Muscle of leg (tissue), 11 donors: ENCODE measurements around the gene FBXL13. TPM values are rescaled to one million over a fixed set of nuclear protein-coding genes. Genes with fewer than 3 reads are reported as not detected.
"Not testable (repeated sequence)": the region's sequence is repeated elsewhere in the genome, so short reads cannot be mapped to it uniquely, and the experiment has no call there.

Experiments
- DNase-seq: peaks from one replicate; pipeline ENCODE4 v3.0.0; 2013
- H3K27ac ChIP-seq: one replicate; pipeline ENCODE4 v1.5.1; 2013; ENCODE audit warnings: mild to moderate bottlenecking, low read length, control low read depth
- H3K27me3 ChIP-seq: one replicate; pipeline ENCODE4 v1.6.1; 2013; ENCODE audit warnings: low read length; ENCODE audit not compliant: control insufficient read depth, insufficient read depth
- H3K36me3 ChIP-seq: one replicate; pipeline ENCODE4 v1.6.1; 2013; ENCODE audit warnings: low read length; ENCODE audit not compliant: control insufficient read depth, insufficient read depth
- H3K4me1 ChIP-seq: one replicate; pipeline ENCODE4 v1.6.1; 2013; ENCODE audit warnings: low read length; ENCODE audit not compliant: control insufficient read depth, insufficient read depth
- H3K4me3 ChIP-seq: one replicate; pipeline ENCODE4 v1.5.1; 2013; ENCODE audit warnings: low read length, control low read depth
- H3K9me3 ChIP-seq: replicated peaks from 2 replicates; pipeline ENCODE4 v1.6.1; 2013; ENCODE audit warnings: low read depth, low read length; ENCODE audit not compliant: control insufficient read depth
- WGBS: methylation state at CpG from one replicate; pipeline ENCODE4 v1.1.5; 2013; ENCODE audit warnings: missing lambda C conversion rate; ENCODE audit not compliant: insufficient coverage; 5-methylcytosine and 5-hydroxymethylcytosine counted together
- polyA plus RNA-seq, 8 donors: library from polyadenylated mRNA; unstranded; fragments of 120-200 nt; gene quantifications; one replicate each; pipeline versions ENCODE4 v1.2.1 to v1.2.3, GENCODE V29; 2013; ENCODE audit warnings: inconsistent platforms in 1 of 8, low replicate concordance in 1 of 8; ENCODE audit not compliant: insufficient read length in 8 of 8, insufficient read depth in 1 of 8
- total RNA-seq: library from RNA; stranded (reverse); fragments of 120-200 nt; gene quantifications from one replicate; pipeline ENCODE4 v1.2.4, GENCODE V29; 2013

FBXL13 gene
- total and polyA plus RNA-seq, 9 donors: 0.47 to 1.2 (median 0.74) TPM

DNA sequence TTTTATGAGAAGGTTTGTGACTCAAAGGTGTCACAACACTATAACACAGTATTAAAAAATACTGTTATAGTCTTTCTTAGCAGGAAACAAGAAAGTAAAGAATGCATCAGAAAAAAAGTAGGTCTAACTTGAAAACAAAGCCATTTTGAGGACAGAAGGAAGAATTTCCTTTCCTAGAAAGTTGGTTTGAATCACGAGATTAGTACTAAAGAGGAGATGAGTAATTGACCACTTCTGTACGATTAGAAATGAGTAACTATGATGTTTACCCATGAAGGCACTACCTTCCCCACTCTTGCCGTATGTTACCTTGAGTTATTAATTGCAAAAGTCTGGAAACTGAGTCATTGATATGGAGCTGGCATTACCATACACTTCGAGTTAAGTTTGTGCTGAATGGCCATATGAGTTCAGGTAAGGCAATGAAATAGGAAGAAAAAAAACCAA lies 260.5 kb downstream of the FBXL13 start:
- WGBS: no CpG with 5 or more reads among the region's 4 CpGs
- Histone ChIP-seq H3K27ac (no peak overlapping the region), H3K9me3 (no peaks in the 10 kb centered on the region), H3K27me3 (no peaks in the 10 kb centered on the region), H3K4me3 (no peak overlapping the region), H3K4me1 (no peaks in the 10 kb centered on the region), H3K36me3 (no peaks in the 10 kb centered on the region)
- DNase-seq: no peak

- Histone ChIP-seq H3K27me3 (no peaks in the 10 kb centered on the region), H3K27ac (no peak overlapping the region)
Observed at GRCh38 chr7:102813191-102814024, 261.2 kb downstream of the FBXL13 start.

DNA sequence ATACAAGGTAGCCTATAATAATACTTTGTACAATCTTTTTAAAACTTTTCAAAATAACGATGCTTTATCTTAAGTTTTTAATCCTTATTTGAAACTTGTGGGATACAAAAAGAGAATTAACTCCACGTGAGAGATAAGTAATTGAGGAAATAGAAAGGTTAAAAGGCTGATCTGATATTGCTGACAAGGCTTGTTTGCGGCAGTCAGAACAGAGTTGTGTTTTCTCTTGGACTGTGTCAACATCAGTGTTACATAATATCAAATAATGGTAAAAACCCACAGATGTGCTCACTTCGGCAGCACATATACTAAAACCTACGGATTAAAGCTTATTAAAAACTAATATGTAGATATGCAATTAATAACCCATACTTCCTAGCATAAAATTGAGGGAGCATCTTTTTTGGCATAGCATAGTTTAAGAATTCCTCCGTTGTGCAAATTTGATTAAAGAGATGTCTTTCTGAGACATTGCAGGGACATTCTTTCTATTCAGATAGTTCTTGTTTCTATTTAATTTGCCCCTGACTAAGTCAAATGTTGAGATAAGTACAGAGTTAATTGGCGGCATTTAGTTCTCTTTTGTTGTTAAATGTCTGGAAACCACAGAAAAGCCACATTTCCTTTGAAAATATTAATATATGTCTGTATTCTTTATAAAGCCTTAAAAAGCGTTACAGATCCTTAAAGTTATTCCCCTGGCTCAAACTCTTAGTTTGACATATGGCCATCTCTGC lies 262.5 kb downstream of the FBXL13 start:
- H3K4me1 ChIP-seq: no peaks in the 10 kb centered on the region
- H3K27ac ChIP-seq: no peak overlapping the region
- no peaks in the 10 kb centered on the region for H3K27me3 ChIP-seq
- DNase-seq: no peak
- H3K36me3 ChIP-seq: no peaks in the 10 kb centered on the region
- H3K9me3 ChIP-seq: no peaks in the 10 kb centered on the region
- no peak overlapping the region for H3K4me3 ChIP-seq
- WGBS: no CpG with 5 or more reads among the region's 8 CpGs

More at GRCh38 chr7:102813191-102814024, 261.2 kb downstream of the FBXL13 start:
- Histone ChIP-seq H3K4me1 (no peaks in the 10 kb centered on the region), H3K4me3 (no peak overlapping the region), H3K36me3 (no peaks in the 10 kb centered on the region), H3K9me3 (no peaks in the 10 kb centered on the region)
- WGBS: no CpG with 5 or more reads among the region's 2 CpGs
- no peak for DNase-seq

DNA sequence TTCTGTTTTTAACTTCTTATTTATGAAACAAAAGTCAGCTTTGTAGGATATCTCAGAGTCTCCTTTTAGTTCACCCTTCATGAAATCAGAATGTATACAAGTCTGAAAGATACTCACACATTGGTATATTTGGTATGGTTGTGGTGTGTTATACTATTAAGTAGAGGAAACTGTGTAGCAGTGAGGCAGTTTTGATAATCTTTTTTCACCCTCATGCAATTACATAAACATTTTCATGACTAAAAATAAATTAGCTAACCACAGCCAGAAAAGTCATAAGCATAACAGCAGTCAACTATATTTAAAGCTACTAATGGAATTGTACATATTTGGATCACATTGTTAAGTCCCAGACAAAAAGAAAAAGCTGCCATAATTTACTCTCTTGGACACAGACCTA lies 263.7 kb downstream of the FBXL13 start:
- Histone ChIP-seq H3K4me1 (no peaks in the 10 kb centered on the region), H3K36me3 (no peaks in the 10 kb centered on the region), H3K27ac (no peak overlapping the region), H3K9me3 (no peaks in the 10 kb centered on the region), H3K27me3 (no peaks in the 10 kb centered on the region), H3K4me3 (no peak overlapping the region)
- no peak for DNase-seq

DNA sequence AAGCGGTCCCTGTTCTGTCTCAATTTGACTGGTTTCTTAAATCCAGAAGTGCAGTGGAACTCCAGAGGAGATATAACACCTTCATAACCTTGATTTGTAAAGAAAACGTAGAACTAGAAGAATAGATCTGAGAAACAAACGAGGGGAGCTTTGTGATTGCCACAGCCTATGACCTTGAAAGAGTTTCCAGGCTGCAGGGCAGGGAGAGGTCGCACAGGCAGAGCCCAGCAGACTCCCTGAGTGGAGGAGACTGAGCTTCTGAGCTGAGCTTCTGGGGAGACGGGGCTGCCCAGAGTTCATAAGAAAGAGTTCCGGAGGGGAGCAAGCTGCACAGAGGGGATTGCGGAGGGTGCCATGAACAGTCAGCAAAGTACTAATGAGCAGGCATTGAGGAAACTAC lies 268.0 kb downstream of the FBXL13 start:
- Histone ChIP-seq H3K4me3 (no peak overlapping the region), H3K36me3 (no peaks in the 10 kb centered on the region), H3K27me3 (no peaks in the 10 kb centered on the region), H3K9me3 (no peaks in the 10 kb centered on the region), H3K27ac (no peak overlapping the region), H3K4me1 (no peaks in the 10 kb centered on the region)
- 84% methylated on average over 4 of the region's 7 CpGs for WGBS
- no peak for DNase-seq

DNA sequence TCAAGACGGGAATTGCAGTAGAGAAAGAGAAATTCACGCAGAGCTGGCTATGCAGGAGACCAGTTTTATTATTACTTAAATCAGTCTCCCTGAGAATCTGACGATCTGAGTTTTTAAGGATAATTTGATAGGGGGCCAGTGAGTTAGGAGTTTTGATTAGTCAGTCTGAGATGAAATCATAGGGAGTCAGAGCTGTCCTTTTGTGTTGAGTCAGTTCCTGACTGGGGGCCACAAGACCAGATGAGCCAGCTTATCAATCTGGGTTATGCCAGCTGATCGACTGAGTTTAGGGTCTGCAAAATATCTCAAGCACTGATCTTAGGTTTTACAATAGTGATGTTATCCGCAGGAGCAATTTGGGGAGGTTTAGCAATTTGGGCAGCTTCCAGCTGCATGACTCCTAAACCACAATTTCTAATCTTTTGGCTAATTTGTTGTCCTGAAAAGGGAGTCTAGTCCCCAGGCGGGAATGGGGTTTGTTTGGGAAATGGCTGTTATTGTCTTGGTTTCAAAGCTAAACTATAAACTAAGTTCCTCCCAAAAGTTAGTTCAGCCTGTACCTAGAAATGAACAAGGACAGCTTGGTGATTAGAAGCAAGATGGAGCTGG lies 278.5 kb downstream of the FBXL13 start:
- H3K27me3 ChIP-seq, H3K4me3 ChIP-seq, H3K9me3 ChIP-seq, H3K4me1 ChIP-seq, DNase-seq, H3K27ac ChIP-seq, H3K36me3 ChIP-seq: not testable (repeated sequence)
- no CpG with 5 or more reads among the region's 6 CpGs for WGBS

- H3K4me1 ChIP-seq, H3K9me3 ChIP-seq, H3K36me3 ChIP-seq, H3K27me3 ChIP-seq, H3K4me3 ChIP-seq, DNase-seq, H3K27ac ChIP-seq: not testable (repeated sequence)
- WGBS: no CpG with 5 or more reads among the region's 1 CpG
Observed at GRCh38 chr7:102794567-102794966, 280.0 kb downstream of the FBXL13 start.

- H3K36me3 ChIP-seq, H3K27me3 ChIP-seq, H3K27ac ChIP-seq, H3K4me1 ChIP-seq, H3K4me3 ChIP-seq, H3K9me3 ChIP-seq: not testable (repeated sequence)
- DNase-seq: peak; percentile 50
Observed at GRCh38 chr7:102791831-102792230, 282.8 kb downstream of the FBXL13 start.

DNA sequence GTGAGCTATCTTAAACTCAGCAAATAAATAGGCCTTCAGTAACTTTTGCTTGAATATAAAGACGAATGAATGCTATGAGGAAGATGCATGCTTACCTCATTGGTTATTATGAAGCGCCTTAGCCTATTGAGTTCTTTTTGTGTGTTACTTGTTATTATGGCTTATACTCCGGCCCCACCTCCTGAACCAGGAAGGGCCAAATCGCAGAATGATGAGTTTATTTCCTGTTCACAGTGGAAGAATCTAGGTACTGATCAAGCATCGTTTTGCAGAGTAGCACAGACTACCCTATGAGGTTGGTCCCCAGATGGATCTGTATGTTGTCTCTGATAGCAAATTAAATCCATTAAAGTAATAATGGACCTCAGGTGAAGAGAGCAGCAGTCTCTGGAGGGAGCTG lies 283.2 kb downstream of the FBXL13 start:
- H3K36me3 ChIP-seq, H3K4me1 ChIP-seq, H3K4me3 ChIP-seq, H3K27ac ChIP-seq, H3K9me3 ChIP-seq, DNase-seq, H3K27me3 ChIP-seq: not testable (repeated sequence)
- no CpG with 5 or more reads among the region's 5 CpGs for WGBS

- not testable (repeated sequence) for H3K27me3 ChIP-seq, H3K4me1 ChIP-seq, H3K27ac ChIP-seq, H3K4me3 ChIP-seq, H3K9me3 ChIP-seq, DNase-seq, H3K36me3 ChIP-seq
- WGBS: 100% methylated on average over 1 of the region's 4 CpGs
Observed at GRCh38 chr7:102790364-102791100, 284.1 kb downstream of the FBXL13 start.
